ENCODE data around the gene VWC2L. TPM values are rescaled to one million over a fixed set of nuclear protein-coding genes. Genes with fewer than 3 reads are reported as not detected.

VWC2L gene
- total and polyA plus RNA-seq, 2 donors (not counting 1 experiment from before 2014, with no cell fraction given): not detected

DNA sequence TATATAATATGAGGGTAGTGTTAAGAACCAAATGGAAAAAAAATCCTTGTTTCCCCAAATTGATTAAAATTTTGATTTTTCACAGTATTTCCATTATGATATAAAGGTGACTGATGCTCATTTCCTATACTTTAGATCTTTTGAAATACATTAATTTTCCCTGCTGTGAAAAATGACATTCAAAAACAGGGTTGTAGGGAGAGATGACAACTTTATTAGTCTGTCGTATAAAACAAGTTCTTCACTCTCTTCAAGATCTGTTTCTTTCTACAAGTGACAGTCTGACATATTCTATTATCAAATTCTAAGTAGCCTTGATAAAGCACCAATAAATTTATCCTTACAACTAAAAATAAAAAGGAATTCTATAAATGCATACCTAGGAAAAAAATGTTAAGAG is 45.3 kb upstream of the VWC2L start:
- Histone ChIP-seq H3K4me1 (ENCODE audit: control insufficient read depth in 2 of 2, insufficient read depth in 2 of 2, low read length in 2 of 2) (no peaks in the 10 kb centered on the region), H3K27me3 (replicated peaks in 1 of 4; ENCODE audit: control extremely low read depth in 1 of 4, control insufficient read depth in 3 of 4, insufficient read depth in 4 of 4, low read length in 3 of 4) (no peaks in the 10 kb centered on the region), H3K4me3 (ENCODE audit: control extremely low read depth in 1 of 5, extremely low read depth in 1 of 5, insufficient read depth in 1 of 5, low read depth in 2 of 5, low read length in 4 of 5) (no peak overlapping the region), H3K79me2 (ENCODE audit: control insufficient read depth, insufficient read depth, low read length) (no peaks in the 10 kb centered on the region), H3K9me3 (ENCODE audit: control extremely low read depth in 1 of 3, control insufficient read depth in 2 of 3, insufficient read depth in 1 of 3, low read length in 2 of 3) (peaks cover 0 to 2% (median 0%) of the 10 kb centered on the region in 3 donors), H3K36me3 (replicated peaks in 1 of 2; ENCODE audit: control extremely low read depth in 1 of 2, control insufficient read depth in 1 of 2, extremely low read depth in 1 of 2, insufficient read depth in 2 of 2, low read length in 1 of 2) (no peaks in the 10 kb centered on the region), H4K20me1 (ENCODE audit: control insufficient read depth, insufficient read depth, low read length, poor library complexity, severe bottlenecking) (no peaks in the 10 kb centered on the region), H3K27ac (ENCODE audit: low read length in 2 of 2) (no peak overlapping the region), H3K4me2 (replicated peaks; ENCODE audit: low read depth, low read length, poor library complexity, severe bottlenecking) (no peak overlapping the region), H2AFZ (ENCODE audit: insufficient read depth, low read depth, low read length, poor library complexity, severe bottlenecking) (no peak overlapping the region), H3K9ac (ENCODE audit: low read length) (no peak overlapping the region)
- ATAC-seq (ENCODE audit: low read depth) (no peak), DNase-seq (no peak)
- H3K4me1 Mint-ChIP-seq: no peaks in the 10 kb centered on the region
- no peaks in the 10 kb centered on the region for H3K9me3 Mint-ChIP-seq (ENCODE audit: insufficient read depth)
- no peaks in the 10 kb centered on the region for H3K27me3 Mint-ChIP-seq
- H3K4me3 Mint-ChIP-seq: no peak overlapping the region
- H3K27ac Mint-ChIP-seq: no peak overlapping the region
- CTCF ChIA-PET: no interaction called here
- TF ChIP-seq EZH2 (IDR thresholded peaks at IDR 0.05; ENCODE audit: borderline replicate concordance, insufficient read depth, low read depth, low read length, poor library complexity, severe bottlenecking): no peak
- POLR2A ChIA-PET: no interaction called here
- WGBS (ENCODE audit: insufficient coverage): no CpG with 5 or more reads among the region's 1 CpG
- intact Hi-C loops (cut with micrococcal nuclease): no loop called here

GRCh38 chr2:214367171-214367570 is 43.7 kb upstream of the VWC2L start:
- H3K36me3 ChIP-seq (replicated peaks in 1 of 2; ENCODE audit: control extremely low read depth in 1 of 2, control insufficient read depth in 1 of 2, extremely low read depth in 1 of 2, insufficient read depth in 2 of 2, low read length in 1 of 2): no peaks in the 10 kb centered on the region
- H3K4me1 ChIP-seq (ENCODE audit: control insufficient read depth in 2 of 2, insufficient read depth in 2 of 2, low read length in 2 of 2): no peaks in the 10 kb centered on the region
- no peak for ATAC-seq (ENCODE audit: low read depth)
- DNase-seq: no peak
- intact Hi-C loops (cut with micrococcal nuclease): no loop called here
- H3K4me2 ChIP-seq (replicated peaks; ENCODE audit: low read depth, low read length, poor library complexity, severe bottlenecking): no peak overlapping the region
- H4K20me1 ChIP-seq (ENCODE audit: control insufficient read depth, insufficient read depth, low read length, poor library complexity, severe bottlenecking): no peaks in the 10 kb centered on the region
- H3K27ac Mint-ChIP-seq: no peak overlapping the region
- H3K9me3 ChIP-seq (ENCODE audit: control extremely low read depth in 1 of 3, control insufficient read depth in 2 of 3, insufficient read depth in 1 of 3, low read length in 2 of 3): no peaks in the 10 kb centered on the region
- ChIA-PET CTCF (no interaction called here), POLR2A (no interaction called here)
- H2AFZ ChIP-seq (ENCODE audit: insufficient read depth, low read depth, low read length, poor library complexity, severe bottlenecking): no peak overlapping the region
- H3K9ac ChIP-seq (ENCODE audit: low read length): no peak overlapping the region
- H3K4me3 Mint-ChIP-seq: no peak overlapping the region
- WGBS (ENCODE audit: insufficient coverage): no CpG with 5 or more reads among the region's 3 CpGs
- no peaks in the 10 kb centered on the region for H3K27me3 ChIP-seq (replicated peaks in 1 of 4; ENCODE audit: control extremely low read depth in 1 of 4, control insufficient read depth in 3 of 4, insufficient read depth in 4 of 4, low read length in 3 of 4)
- no peak overlapping the region for H3K4me3 ChIP-seq (ENCODE audit: control extremely low read depth in 1 of 5, extremely low read depth in 1 of 5, insufficient read depth in 1 of 5, low read depth in 2 of 5, low read length in 4 of 5)
- no peaks in the 10 kb centered on the region for H3K79me2 ChIP-seq (ENCODE audit: control insufficient read depth, insufficient read depth, low read length)
- no peaks in the 10 kb centered on the region for H3K4me1 Mint-ChIP-seq
- no peaks in the 10 kb centered on the region for H3K27me3 Mint-ChIP-seq
- no peak overlapping the region for H3K27ac ChIP-seq (ENCODE audit: low read length in 2 of 2)
- no peaks in the 10 kb centered on the region for H3K9me3 Mint-ChIP-seq (ENCODE audit: insufficient read depth)
- TF ChIP-seq CTCF (IDR thresholded peaks at IDR 0.05): no peak
- TF ChIP-seq EZH2 (IDR thresholded peaks at IDR 0.05; ENCODE audit: borderline replicate concordance, insufficient read depth, low read depth, low read length, poor library complexity, severe bottlenecking): no peak

Measured in B cell (primary cell).